Mesenchymal stem cell (in vitro differentiated cells and primary cell): Measurements from ENCODE around the gene FHIT.
A peak's percentile ranks its signal among the peaks of the same experiment; 100 is the strongest.

ENCODE experiments used
- DNase-seq: peaks from one replicate; pipeline ENCODE4 v3.0.0-alpha.2; 2013
- H2AFZ ChIP-seq: one replicate; pipeline ENCODE4 v1.6.1; 2013; ENCODE audit warnings: low read depth, mild to moderate bottlenecking, control low read depth, inconsistent platforms, low read length, moderate library complexity
- H2AK5ac ChIP-seq: 2 replicates; pipeline ENCODE4 v1.6.1; 2013; ENCODE audit warnings: low read length, moderate library complexity, mild to moderate bottlenecking, inconsistent platforms; ENCODE audit not compliant: severe bottlenecking
- H2BK120ac ChIP-seq: one replicate; pipeline ENCODE4 v1.6.1; 2013; ENCODE audit warnings: low read depth, mild to moderate bottlenecking, inconsistent platforms, low read length, moderate library complexity
- H2BK12ac ChIP-seq, 2 experiments: one replicate each; pipeline ENCODE4 v1.6.1; 2013; ENCODE audit warnings: inconsistent platforms in 2 of 2, low read length in 2 of 2, mild to moderate bottlenecking in 2 of 2, moderate library complexity in 2 of 2, control low read depth in 1 of 2
- H2BK15ac ChIP-seq: one replicate; pipeline ENCODE4 v1.6.1; 2013; ENCODE audit warnings: mild to moderate bottlenecking, low read depth, inconsistent platforms; ENCODE audit not compliant: poor library complexity, severe bottlenecking
- H2BK5ac ChIP-seq: 2 replicates; pipeline ENCODE4 v1.6.1; 2013; ENCODE audit warnings: low read depth, mild to moderate bottlenecking, low read length, control low read depth, inconsistent platforms; ENCODE audit not compliant: poor library complexity, severe bottlenecking
- H3K14ac ChIP-seq, 2 experiments: one replicate each; pipeline ENCODE4 v1.6.1; 2013; ENCODE audit warnings: inconsistent platforms in 2 of 2, low read length in 2 of 2, control low read depth in 1 of 2, mild to moderate bottlenecking in 1 of 2, moderate library complexity in 1 of 2
- H3K18ac ChIP-seq, 2 experiments: one replicate each; pipeline ENCODE4 v1.6.1; 2013; ENCODE audit warnings: inconsistent platforms in 2 of 2, low read length in 2 of 2, control low read depth in 1 of 2, low read depth in 1 of 2, mild to moderate bottlenecking in 1 of 2
- H3K23ac ChIP-seq, 2 experiments: one replicate each; pipeline ENCODE4 v1.6.1; 2013; ENCODE audit warnings: inconsistent platforms in 2 of 2, low read length in 2 of 2, mild to moderate bottlenecking in 2 of 2, moderate library complexity in 2 of 2, control low read depth in 1 of 2
- H3K27ac ChIP-seq: 2 replicates; pipeline ENCODE4 v1.5.1; 2013; ENCODE audit warnings: mild to moderate bottlenecking, moderate library complexity, low read length, control low read depth, inconsistent platforms; ENCODE audit not compliant: poor library complexity, severe bottlenecking
- H3K27me3 ChIP-seq, 2 experiments: 2 replicates each; pipeline versions ENCODE4 v1.6.1 to v1.7.0; 2013; ENCODE audit warnings: low read length in 2 of 2, mild to moderate bottlenecking in 2 of 2, moderate library complexity in 2 of 2, control low read depth in 1 of 2, inconsistent platforms in 1 of 2; ENCODE audit not compliant: control insufficient read depth in 1 of 2, insufficient read depth in 1 of 2
- H3K36me3 ChIP-seq, 2 experiments: 2 replicates each; pipeline versions ENCODE4 v1.6.1 to v1.7.0; 2013; ENCODE audit warnings: low read length in 2 of 2, control low read depth in 1 of 2, inconsistent platforms in 1 of 2, low read depth in 1 of 2, mild to moderate bottlenecking in 1 of 2; ENCODE audit not compliant: insufficient read depth in 2 of 2, control insufficient read depth in 1 of 2
- H3K4ac ChIP-seq, 2 experiments: one replicate each; pipeline ENCODE4 v1.6.1; 2013; ENCODE audit warnings: inconsistent platforms in 2 of 2, low read length in 2 of 2, mild to moderate bottlenecking in 2 of 2, moderate library complexity in 2 of 2, control low read depth in 1 of 2, low read depth in 1 of 2
- H3K4me1 ChIP-seq: 2 replicates; pipeline ENCODE4 v1.6.1; 2013; ENCODE audit warnings: low read depth, low read length, control low read depth; ENCODE audit not compliant: control insufficient read depth, insufficient read depth
- H3K4me2 ChIP-seq: 2 replicates; pipeline ENCODE4 v1.6.1; 2013; ENCODE audit warnings: low read length, mild to moderate bottlenecking, inconsistent platforms; ENCODE audit not compliant: poor library complexity, severe bottlenecking
- H3K4me3 ChIP-seq, 2 experiments: 2 replicates each; pipeline versions ENCODE4 v1.5.1 to v1.7.0; 2013; ENCODE audit warnings: low read length in 2 of 2, mild to moderate bottlenecking in 2 of 2, control low read depth in 1 of 2, low read depth in 1 of 2; ENCODE audit not compliant: insufficient read depth in 1 of 2
- H3K79me1 ChIP-seq: replicated peaks from 2 replicates; pipeline ENCODE4 v1.6.1; 2013; ENCODE audit warnings: mild to moderate bottlenecking, control low read depth, low read length, inconsistent platforms; ENCODE audit not compliant: poor library complexity, severe bottlenecking
- H3K9ac ChIP-seq: 2 replicates; pipeline ENCODE4 v1.7.0; 2013; ENCODE audit warnings: mild to moderate bottlenecking, low read length, moderate library complexity
- H3K9me3 ChIP-seq: 2 replicates; pipeline ENCODE4 v1.7.0; 2013; ENCODE audit warnings: mild to moderate bottlenecking, low read length; ENCODE audit not compliant: control insufficient read depth
- H4K8ac ChIP-seq: one replicate; pipeline ENCODE4 v1.6.1; 2013; ENCODE audit warnings: inconsistent platforms, mild to moderate bottlenecking, low read length, moderate library complexity
- H4K91ac ChIP-seq: one replicate; pipeline ENCODE4 v1.6.1; 2013; ENCODE audit warnings: mild to moderate bottlenecking, low read length, inconsistent platforms
- WGBS: methylation state at CpG from one replicate; pipeline ENCODE4 v1.1.7; 2013; ENCODE audit warnings: mixed read lengths; 5-methylcytosine and 5-hydroxymethylcytosine counted together

The FHIT gene

GRCh38 chr3:60599586-60599985 is 651.7 kb downstream of the FHIT start:
- Histone ChIP-seq H3K27me3 (no peaks in the 10 kb centered on the region), H3K4me2 (no peak overlapping the region), H3K23ac (no peak overlapping the region), H2BK5ac (no peak overlapping the region), H3K4me1 (no peaks in the 10 kb centered on the region), H3K9ac (no peak overlapping the region), H3K18ac (no peak overlapping the region), H2BK12ac (no peak overlapping the region), H2BK15ac (no peak overlapping the region), H2AFZ (no peak overlapping the region), H3K4me3 (no peak overlapping the region), H4K8ac (no peak overlapping the region), H3K36me3 (no peaks in the 10 kb centered on the region), H3K9me3 (no peaks in the 10 kb centered on the region), H3K14ac (no peak overlapping the region), H3K27ac (no peak overlapping the region), H2AK5ac (no peak overlapping the region), H3K79me1 (no peaks in the 10 kb centered on the region), H4K91ac (no peak overlapping the region), H2BK120ac (no peak overlapping the region), H3K4ac (no peak overlapping the region)
- 0% methylated on average over 1 of the region's 1 CpG for WGBS
- DNase-seq: no peak

DNA sequence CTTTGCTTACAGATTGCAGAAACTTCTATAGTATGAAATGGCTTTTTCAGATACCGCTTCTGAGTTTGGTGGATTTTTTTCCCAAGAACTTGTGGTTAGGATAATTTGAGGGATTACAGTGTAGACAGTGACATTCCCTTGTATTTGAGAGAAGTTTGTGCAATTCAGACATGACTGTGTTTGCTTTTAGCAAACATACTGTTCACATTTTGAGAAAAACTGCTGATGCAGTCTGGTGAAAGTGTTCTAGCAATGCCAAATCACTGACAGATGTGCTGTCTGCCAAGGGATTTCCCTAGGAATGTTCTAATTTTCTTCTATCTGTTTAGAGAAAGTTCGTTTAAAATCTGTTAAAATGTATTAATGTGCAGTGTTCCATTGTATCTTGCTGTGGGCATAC is 652.6 kb downstream of the FHIT start:
- no peak overlapping the region for H3K4me2 ChIP-seq
- H3K27ac ChIP-seq: no peak overlapping the region
- H2BK5ac ChIP-seq: no peak overlapping the region
- no peak overlapping the region for H2BK12ac ChIP-seq
- no peaks in the 10 kb centered on the region for H3K9me3 ChIP-seq
- no peaks in the 10 kb centered on the region for H3K79me1 ChIP-seq
- H4K91ac ChIP-seq: no peak overlapping the region
- H3K4me1 ChIP-seq: no peaks in the 10 kb centered on the region
- H3K23ac ChIP-seq: no peak overlapping the region
- no peak overlapping the region for H2BK120ac ChIP-seq
- no peak overlapping the region for H2BK15ac ChIP-seq
- no peak overlapping the region for H3K4me3 ChIP-seq
- H3K9ac ChIP-seq: no peak overlapping the region
- H3K4ac ChIP-seq: no peak overlapping the region
- no peak overlapping the region for H2AFZ ChIP-seq
- H3K36me3 ChIP-seq: no peaks in the 10 kb centered on the region
- H4K8ac ChIP-seq: no peak overlapping the region
- no peak for DNase-seq
- no peak overlapping the region for H2AK5ac ChIP-seq
- WGBS: 76% methylated on average over 2 of the region's 2 CpGs
- no peaks in the 10 kb centered on the region for H3K27me3 ChIP-seq
- H3K18ac ChIP-seq: no peak overlapping the region
- no peak overlapping the region for H3K14ac ChIP-seq

DNA sequence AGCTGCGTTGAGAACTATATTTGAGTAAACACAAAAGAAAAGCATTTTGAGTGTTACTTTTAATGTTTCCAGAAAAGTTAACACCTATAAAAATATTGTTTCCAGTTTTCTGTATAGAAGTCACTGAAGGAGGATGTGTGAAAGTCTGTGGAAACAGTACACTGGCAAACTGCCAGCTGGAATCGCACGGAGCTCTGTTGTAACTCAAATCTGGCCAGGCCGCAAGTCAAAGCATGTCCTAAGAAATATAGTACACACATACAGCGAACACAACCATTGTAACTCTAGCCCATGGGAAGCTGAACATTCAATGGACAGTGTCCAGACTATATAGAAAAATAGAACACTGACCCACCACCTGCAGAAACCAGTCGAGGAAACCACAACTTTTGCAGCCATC is 657.2 kb downstream of the FHIT start:
- no peak overlapping the region for H3K18ac ChIP-seq
- H3K27me3 ChIP-seq: no peaks in the 10 kb centered on the region
- no peak overlapping the region for H2BK12ac ChIP-seq
- H2BK5ac ChIP-seq: no peak overlapping the region
- H3K14ac ChIP-seq: no peak overlapping the region
- no peak overlapping the region for H3K27ac ChIP-seq
- no peaks in the 10 kb centered on the region for H3K36me3 ChIP-seq
- H2BK15ac ChIP-seq: no peak overlapping the region
- H2AK5ac ChIP-seq: no peak overlapping the region
- no peak overlapping the region for H3K4me2 ChIP-seq
- no peak overlapping the region for H4K91ac ChIP-seq
- no peaks in the 10 kb centered on the region for H3K4me1 ChIP-seq
- no peaks in the 10 kb centered on the region for H3K79me1 ChIP-seq
- no peak overlapping the region for H2AFZ ChIP-seq
- H2BK120ac ChIP-seq: no peak overlapping the region
- DNase-seq: peak; percentile 55
- no peak overlapping the region for H4K8ac ChIP-seq
- WGBS: 58% methylated on average over 5 of the region's 6 CpGs
- H3K4me3 ChIP-seq: no peak overlapping the region
- no peak overlapping the region for H3K23ac ChIP-seq
- no peak overlapping the region for H3K4ac ChIP-seq
- no peak overlapping the region for H3K9ac ChIP-seq
- no peaks in the 10 kb centered on the region for H3K9me3 ChIP-seq

- H3K36me3 ChIP-seq: no peaks in the 10 kb centered on the region
- H2BK15ac ChIP-seq: no peak overlapping the region
- H3K27me3 ChIP-seq: no peaks in the 10 kb centered on the region
- H3K9ac ChIP-seq: no peak overlapping the region
- H3K23ac ChIP-seq: no peak overlapping the region
- 8% methylated on average over 1 of the region's 2 CpGs for WGBS
- no peak for DNase-seq
- no peak overlapping the region for H3K4ac ChIP-seq
- no peak overlapping the region for H2BK5ac ChIP-seq
- no peaks in the 10 kb centered on the region for H3K9me3 ChIP-seq
- H3K27ac ChIP-seq: no peak overlapping the region
- no peaks in the 10 kb centered on the region for H3K79me1 ChIP-seq
- H3K18ac ChIP-seq: no peak overlapping the region
- H3K14ac ChIP-seq: no peak overlapping the region
- no peak overlapping the region for H4K8ac ChIP-seq
- H2BK12ac ChIP-seq: no peak overlapping the region
- H2AFZ ChIP-seq: no peak overlapping the region
- H3K4me2 ChIP-seq: no peak overlapping the region
- no peak overlapping the region for H4K91ac ChIP-seq
- no peak overlapping the region for H2AK5ac ChIP-seq
- H3K4me3 ChIP-seq: no peak overlapping the region
- no peak overlapping the region for H2BK120ac ChIP-seq
- peaks cover 1% of the 10 kb centered on the region for H3K4me1 ChIP-seq
These were observed 660.0 kb downstream of the FHIT start for GRCh38 chr3:60591267-60591666.
